Esophagus muscularis mucosa (tissue), 3 donors: ENCODE results near the gene CCDC85C.

Experiments used
- EP300 ChIP-seq: sonication (generic); formaldehyde crosslinking; IDR thresholded peaks from one replicate; pipeline ENCODE4 v1.6.1; 2017; ENCODE audit warnings: antibody characterized with exemption
- TF ChIP-seq, protein P1 (sequence below), 3 experiments: fragments of 200-600 bp in 2 of 3; fragments of 450-650 bp in 1 of 3; sonication (generic) in 2 of 3; IDR thresholded peaks; one replicate each; pipeline ENCODE4 v1.5.1; 2017 to 2019; ENCODE audit warnings: antibody characterized with exemption in 3 of 3, mild to moderate bottlenecking in 2 of 3, moderate library complexity in 1 of 3

DNA sequence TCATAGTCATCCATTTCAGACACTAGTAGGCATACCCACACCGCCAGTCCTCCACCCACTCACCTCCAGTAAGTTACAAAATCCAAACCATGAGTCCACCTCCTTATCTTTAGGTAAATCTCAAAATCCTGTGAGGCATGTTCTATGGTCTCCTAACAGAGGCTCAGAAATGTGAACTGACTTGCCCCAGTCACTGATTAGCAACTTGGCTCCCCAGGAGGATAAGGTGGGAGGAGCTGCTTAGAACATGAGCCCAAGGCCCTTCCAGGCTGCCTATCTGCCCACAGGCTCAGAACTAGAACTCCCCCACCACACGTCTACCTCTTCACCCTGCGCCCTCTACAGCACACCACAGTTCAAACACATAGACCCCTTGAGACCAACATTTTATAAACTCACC is 143.2 kb downstream of the CCDC85C start:
- TF ChIP-seq, protein P1, sequence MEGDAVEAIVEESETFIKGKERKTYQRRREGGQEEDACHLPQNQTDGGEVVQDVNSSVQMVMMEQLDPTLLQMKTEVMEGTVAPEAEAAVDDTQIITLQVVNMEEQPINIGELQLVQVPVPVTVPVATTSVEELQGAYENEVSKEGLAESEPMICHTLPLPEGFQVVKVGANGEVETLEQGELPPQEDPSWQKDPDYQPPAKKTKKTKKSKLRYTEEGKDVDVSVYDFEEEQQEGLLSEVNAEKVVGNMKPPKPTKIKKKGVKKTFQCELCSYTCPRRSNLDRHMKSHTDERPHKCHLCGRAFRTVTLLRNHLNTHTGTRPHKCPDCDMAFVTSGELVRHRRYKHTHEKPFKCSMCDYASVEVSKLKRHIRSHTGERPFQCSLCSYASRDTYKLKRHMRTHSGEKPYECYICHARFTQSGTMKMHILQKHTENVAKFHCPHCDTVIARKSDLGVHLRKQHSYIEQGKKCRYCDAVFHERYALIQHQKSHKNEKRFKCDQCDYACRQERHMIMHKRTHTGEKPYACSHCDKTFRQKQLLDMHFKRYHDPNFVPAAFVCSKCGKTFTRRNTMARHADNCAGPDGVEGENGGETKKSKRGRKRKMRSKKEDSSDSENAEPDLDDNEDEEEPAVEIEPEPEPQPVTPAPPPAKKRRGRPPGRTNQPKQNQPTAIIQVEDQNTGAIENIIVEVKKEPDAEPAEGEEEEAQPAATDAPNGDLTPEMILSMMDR (IDR thresholded peaks at IDR 0.05), result no peak
- TF ChIP-seq EP300, result no peak
